H1 (cell line): ENCODE results near the gene ME3. TPM values are rescaled to one million over a fixed set of nuclear protein-coding genes. Genes with fewer than 3 reads are reported as not detected.

Experiments used
- CTCF ChIA-PET: fragments of 300-600 bp; sonication (Branson Sonifier 250); formaldehyde crosslinking; loops from one replicate; lab custom pipeline; 2021; ENCODE audit not compliant: partially characterized antibody; lab: Charles Lee
- POLR2A ChIA-PET: fragments of 300-600 bp; sonication (Branson Sonifier 250); formaldehyde crosslinking; loops from one replicate; lab custom pipeline; 2021; ENCODE audit warnings: inconsistent platforms; ENCODE audit not compliant: partially characterized antibody; lab: Charles Lee
- DNase-seq, 2 experiments: peaks; one replicate each; pipeline versions ENCODE4 v3.0.0 to v3.0.0-alpha.2; 2010 to 2022; ENCODE audit warnings: low spot score in 2 of 2, low read depth in 1 of 2, mixed read lengths in 1 of 2
- FAIRE-seq: peaks from 2 replicates; lab custom pipeline; 2011; peaks lifted over from hg19 to GRCh38; lab: Jason Lieb, UNC
- H2AFZ ChIP-seq: 2 replicates; pipeline ENCODE4 v1.8.1; 2012; ENCODE audit warnings: low read length, inconsistent platforms
- H2AK5ac ChIP-seq: 2 replicates; pipeline ENCODE4 v1.6.1; 2013; ENCODE audit warnings: low read depth, low read length
- H2BK120ac ChIP-seq: replicated peaks from 2 replicates; pipeline ENCODE3; 2013; ENCODE audit warnings: low read depth, low read length, inconsistent platforms
- H2BK12ac ChIP-seq: 2 replicates; pipeline ENCODE4 v1.6.1; 2013; ENCODE audit warnings: low read depth, low read length
- H2BK15ac ChIP-seq: 2 replicates; pipeline ENCODE4 v1.6.1; 2013; ENCODE audit warnings: low read length
- H2BK20ac ChIP-seq: 2 replicates; pipeline ENCODE4 v1.6.1; 2013; ENCODE audit warnings: low read length
- H2BK5ac ChIP-seq: 2 replicates; pipeline ENCODE4 v1.6.1; 2013; ENCODE audit warnings: low read depth, low read length
- H3K14ac ChIP-seq: 2 replicates; pipeline ENCODE4 v1.6.1; 2013; ENCODE audit warnings: inconsistent platforms; ENCODE audit not compliant: insufficient read length
- H3K18ac ChIP-seq: 2 replicates; pipeline ENCODE4 v1.6.1; 2013; ENCODE audit warnings: low read length; ENCODE audit errors: extremely low read depth
- H3K23ac ChIP-seq: 2 replicates; pipeline ENCODE4 v1.6.1; 2013; ENCODE audit warnings: inconsistent platforms; ENCODE audit not compliant: insufficient read length
- H3K23me2 ChIP-seq: 2 replicates; pipeline ENCODE4 v1.6.1; 2013; ENCODE audit warnings: low read depth, low read length
- H3K27ac ChIP-seq: 2 replicates; pipeline ENCODE4 v1.6.1; 2011; ENCODE audit warnings: low read depth, low read length, inconsistent platforms
- H3K27me3 ChIP-seq, 4 experiments: replicated peaks in 1 of 4; 1 replicate in 1 of 4; 2 replicates in 3 of 4; pipeline versions ENCODE4 v1.6.1 to v1.8.1; 2011 to 2013; ENCODE audit warnings: low read length in 3 of 4, mild to moderate bottlenecking in 3 of 4, inconsistent platforms in 2 of 4, mixed read lengths in 2 of 4, moderate library complexity in 1 of 4; ENCODE audit not compliant: control insufficient read depth in 3 of 4, insufficient read depth in 3 of 4; ENCODE audit errors: extremely low read depth in 1 of 4
- H3K36me3 ChIP-seq, 4 experiments: 2 replicates each; pipeline versions ENCODE4 v1.6.1 to v1.8.1; 2011 to 2013; ENCODE audit warnings: mild to moderate bottlenecking in 4 of 4, low read length in 3 of 4, moderate library complexity in 2 of 4, control low read depth in 1 of 4, inconsistent platforms in 1 of 4; ENCODE audit not compliant: insufficient read depth in 4 of 4, control insufficient read depth in 2 of 4
- H3K4ac ChIP-seq: replicated peaks from 2 replicates; pipeline ENCODE3; 2013; ENCODE audit warnings: low read length, low read depth, mixed read lengths, inconsistent platforms; ENCODE audit not compliant: insufficient read length
- H3K4me1 ChIP-seq, 4 experiments: replicated peaks in 1 of 4; 1 replicate in 1 of 4; 2 replicates in 3 of 4; pipeline versions ENCODE4 v1.6.1 to v1.8.1; 2011 to 2013; ENCODE audit warnings: low read length in 3 of 4, inconsistent platforms in 2 of 4, mixed read lengths in 1 of 4; ENCODE audit not compliant: insufficient read depth in 4 of 4, control insufficient read depth in 3 of 4
- H3K4me2 ChIP-seq, 2 experiments: 2 replicates each; pipeline versions ENCODE4 v1.6.1 to v1.8.1; 2011 to 2013; ENCODE audit warnings: low read depth in 2 of 2, low read length in 2 of 2, control low read depth in 1 of 2, inconsistent platforms in 1 of 2, mild to moderate bottlenecking in 1 of 2; ENCODE audit not compliant: insufficient read depth in 1 of 2
- H3K4me3 ChIP-seq, 4 experiments: fragments of 200-600, 300-600 bp in 1 of 4; sonication (generic), shearing (Covaris generic), sonication (Bioruptor Twin) in 1 of 4; 2 replicates each; pipeline versions ENCODE4 v1.5.1 to v1.8.1; 2011 to 2016; ENCODE audit warnings: low read length in 4 of 4, low read depth in 3 of 4, control low read depth in 2 of 4, inconsistent platforms in 2 of 4, mild to moderate bottlenecking in 2 of 4, mixed read lengths in 1 of 4, moderate library complexity in 1 of 4; ENCODE audit not compliant: insufficient read depth in 2 of 4; ENCODE audit errors: extremely low read depth in 1 of 4
- H3K56ac ChIP-seq: replicated peaks from 2 replicates; pipeline ENCODE3; 2013; ENCODE audit warnings: low read depth, mild to moderate bottlenecking, mixed read lengths, low read length, inconsistent platforms; ENCODE audit not compliant: insufficient read length
- H3K79me1 ChIP-seq: 2 replicates; pipeline ENCODE4 v1.6.1; 2013; ENCODE audit warnings: low read depth, low read length, control low read depth
- H3K79me2 ChIP-seq, 2 experiments: 2 replicates each; pipeline versions ENCODE4 v1.6.1 to v1.8.1; 2012 to 2013; ENCODE audit warnings: low read length in 2 of 2, mild to moderate bottlenecking in 2 of 2, inconsistent platforms in 1 of 2; ENCODE audit not compliant: insufficient read depth in 2 of 2, control insufficient read depth in 1 of 2
- H3K9ac ChIP-seq, 4 experiments: replicated peaks in 1 of 4; 1 replicate in 1 of 4; 2 replicates in 3 of 4; pipeline versions ENCODE4 v1.6.1 to v1.8.1; 2011 to 2013; ENCODE audit warnings: low read depth in 3 of 4, low read length in 3 of 4, control low read depth in 2 of 4, mild to moderate bottlenecking in 2 of 4, moderate library complexity in 2 of 4, inconsistent platforms in 1 of 4; ENCODE audit errors: extremely low read depth in 1 of 4
- H3K9me3 ChIP-seq, 2 experiments: 2 replicates each; pipeline versions ENCODE4 v1.6.1 to v1.8.1; 2012 to 2013; ENCODE audit warnings: mild to moderate bottlenecking in 2 of 2, moderate library complexity in 2 of 2, control low read depth in 1 of 2, inconsistent platforms in 1 of 2, low read depth in 1 of 2, low read length in 1 of 2, mixed read lengths in 1 of 2; ENCODE audit not compliant: insufficient read depth in 2 of 2
- H4K20me1 ChIP-seq, 2 experiments: replicated peaks in 1 of 2; 2 replicates each; pipeline versions ENCODE3 to v1.8.1; 2011 to 2013; ENCODE audit warnings: inconsistent platforms in 2 of 2, low read length in 2 of 2, mild to moderate bottlenecking in 1 of 2; ENCODE audit not compliant: insufficient read depth in 2 of 2, control insufficient read depth in 1 of 2
- H4K5ac ChIP-seq: 2 replicates; pipeline ENCODE4 v1.6.1; 2013; ENCODE audit warnings: low read length, low read depth, mixed read lengths, inconsistent platforms; ENCODE audit not compliant: insufficient read length
- H4K8ac ChIP-seq: 2 replicates; pipeline ENCODE4 v1.8.0; 2013; ENCODE audit warnings: mild to moderate bottlenecking, moderate library complexity, low read length, inconsistent platforms; ENCODE audit not compliant: insufficient read depth; ENCODE audit errors: extremely low read depth
- H4K91ac ChIP-seq: replicated peaks from 2 replicates; pipeline ENCODE3; 2013; ENCODE audit warnings: low read length, mixed read lengths, inconsistent platforms; ENCODE audit not compliant: insufficient read length
- BACH1 ChIP-seq: IDR thresholded peaks from 2 replicates; pipeline ENCODE4 v1.6.1; 2012; ENCODE audit warnings: low read length, improper control_type of control experiment
- BCL11A ChIP-seq, 2 experiments: IDR thresholded peaks; one replicate each; pipeline ENCODE4 v1.6.1; 2011; ENCODE audit warnings: low read depth in 2 of 2, low read length in 2 of 2, mild to moderate bottlenecking in 2 of 2
- CREB1 ChIP-seq: IDR thresholded peaks from 2 replicates; pipeline ENCODE4 v1.6.1; 2012; ENCODE audit warnings: inconsistent platforms
- E2F6 ChIP-seq: IDR thresholded peaks from 2 replicates; pipeline ENCODE4 v1.6.1; 2012; ENCODE audit warnings: inconsistent platforms
- EZH2 ChIP-seq: fragments of 200-600 bp; sonication (generic); IDR thresholded peaks from 2 replicates; pipeline ENCODE4 v1.7.1; 2012; ENCODE audit warnings: low read depth, mild to moderate bottlenecking, moderate library complexity, low read length, inconsistent platforms; ENCODE audit not compliant: severe bottlenecking
- GTF2F1 ChIP-seq: IDR thresholded peaks from 2 replicates; pipeline ENCODE4 v1.6.1; 2012; ENCODE audit warnings: low read depth, low read length, improper control_type of control experiment, borderline replicate concordance
- JUN ChIP-seq: IDR thresholded peaks from 2 replicates; pipeline ENCODE4 v1.6.1; 2011; ENCODE audit warnings: low read depth, mild to moderate bottlenecking, improper control_type of control experiment, low read length
- KDM1A ChIP-seq: fragments of 200-600, 300-600 bp; sonication (generic); IDR thresholded peaks from 2 replicates; pipeline ENCODE4 v1.7.1; 2016; ENCODE audit warnings: mild to moderate bottlenecking, low read length, borderline replicate concordance
- KDM5A ChIP-seq: fragments of 200-600 bp; IDR thresholded peaks from 2 replicates; pipeline ENCODE4 v1.7.1; 2012; ENCODE audit warnings: mild to moderate bottlenecking, low read length, inconsistent platforms, mixed read lengths
- SAP30 ChIP-seq: fragments of 300-600 bp; sonication (generic); IDR thresholded peaks from 2 replicates; pipeline ENCODE4 v1.7.1; 2012; ENCODE audit warnings: low read length, moderate library complexity, mild to moderate bottlenecking, inconsistent platforms; ENCODE audit not compliant: insufficient read depth, insufficient replicate concordance
- SIN3A ChIP-seq, 2 experiments: IDR thresholded peaks in 1 of 2; conservative IDR thresholded peaks in 1 of 2; 2 replicates each; pipeline ENCODE4 v1.6.1; 2011 to 2012; ENCODE audit warnings: low read length in 2 of 2, improper control_type of control experiment in 1 of 2, low read depth in 1 of 2, mild to moderate bottlenecking in 1 of 2
- TCF12 ChIP-seq: IDR thresholded peaks from 2 replicates; pipeline ENCODE4 v1.6.1; 2011; ENCODE audit warnings: low read depth, mild to moderate bottlenecking, low read length
- USF2 ChIP-seq: IDR thresholded peaks from 2 replicates; pipeline ENCODE4 v1.6.1; 2011; ENCODE audit warnings: low read length, improper control_type of control experiment
- WGBS, 2 experiments: shearing (Covaris generic) in 1 of 2; methylation state at CpG; one replicate each; pipeline versions ENCODE4 v1.1.6 to v1.1.7; 2013 to 2015; ENCODE audit warnings: low lambda C conversion rate in 2 of 2, mixed read lengths in 2 of 2, inconsistent platforms in 1 of 2, low coverage in 1 of 2, missing lambda C conversion rate in 1 of 2; ENCODE audit not compliant: insufficient replicate concordance in 2 of 2, insufficient coverage in 1 of 2, insufficient read length in 1 of 2; ENCODE audit errors: extremely low coverage in 1 of 2, missing lambda C conversion rate in 1 of 2; 5-methylcytosine and 5-hydroxymethylcytosine counted together
- polyA plus RNA-seq, 7 experiments: library from polyadenylated mRNA; depleted of rRNA in 3 of 7; stranded (reverse) in 5 of 7; unstranded in 2 of 7; fragments of >200 nt in 5 of 7; fragments of 200-250 nt in 2 of 7; gene quantifications; 1 replicate in 5 of 7; 2 replicates in 1 of 7; 4 replicates in 1 of 7; pipeline versions ENCODE4 v1.2.1 to v1.2.3, GENCODE V29; 2011 to 2013; ENCODE audit warnings: missing spikeins in 2 of 7, mixed read lengths in 2 of 7
- total RNA-seq: library from RNA; stranded (reverse); fragmentation: NEBNext Ultra II Directional; extraction: Animal tissue kit (Norgen Biotek cat#: 25700); gene quantifications from 2 replicates; pipeline ENCODE4 v1.2.1, GENCODE V29; 2021

Gene ME3
- total and polyA plus RNA-seq, 2 of the 8 experiments (the other 6 are each of a cell fraction or from before 2014, with no cell fraction given): 1.5 to 2.8 TPM

- H2AFZ ChIP-seq: no peak overlapping the region
- no peaks in the 10 kb centered on the region for H3K79me2 ChIP-seq
- no peak overlapping the region for H3K4me3 ChIP-seq
- no peaks in the 10 kb centered on the region for H3K36me3 ChIP-seq
- POLR2A ChIA-PET: no interaction called here
- FAIRE-seq (no peak), DNase-seq (no peak)
- H2AK5ac ChIP-seq: no peak overlapping the region
- H3K79me1 ChIP-seq: no peaks in the 10 kb centered on the region
- H4K91ac ChIP-seq: no peak overlapping the region
- no peak overlapping the region for H2BK5ac ChIP-seq
- no peak overlapping the region for H3K4ac ChIP-seq
- no peaks in the 10 kb centered on the region for H3K4me1 ChIP-seq
- H4K8ac ChIP-seq: no peak overlapping the region
- H3K9me3 ChIP-seq: no peaks in the 10 kb centered on the region
- no peak overlapping the region for H2BK15ac ChIP-seq
- CTCF ChIA-PET: interaction anchor here (0.6 to 1.8 kb wide), 13 partner anchors 12 to 519 kb away, joined by 3 to 18 read pairs (median 3); no protein-coding TSS in a partner anchor
- H3K27ac ChIP-seq: no peak overlapping the region
- no peaks in the 10 kb centered on the region for H3K23me2 ChIP-seq
- no peak overlapping the region for H3K9ac ChIP-seq
- H3K18ac ChIP-seq: no peak overlapping the region
- no peak overlapping the region for H3K14ac ChIP-seq
- H3K56ac ChIP-seq: no peak overlapping the region
- no peaks in the 10 kb centered on the region for H3K27me3 ChIP-seq
- no peak overlapping the region for H2BK120ac ChIP-seq
- H4K20me1 ChIP-seq: no peaks in the 10 kb centered on the region
- H4K5ac ChIP-seq: no peak overlapping the region
- no peak overlapping the region for H2BK12ac ChIP-seq
- WGBS, 2 experiments: 95 to 100% methylated on average over 1 to 3 of the region's 3 CpGs
- no peak overlapping the region for H3K23ac ChIP-seq
- no peak overlapping the region for H3K4me2 ChIP-seq
- H2BK20ac ChIP-seq: no peak overlapping the region
- no peak for TF ChIP-seq USF2
- TF ChIP-seq GTF2F1: no peak
- no peak for TF ChIP-seq EZH2
- TF ChIP-seq KDM5A: no peak
- TF ChIP-seq BACH1: no peak
- no peak for TF ChIP-seq SAP30
- TF ChIP-seq SIN3A (conservative IDR thresholded peaks at IDR 0.05 in 1 of 2, IDR thresholded peaks at IDR 0.05 in 1 of 2; ENCODE audit: low read depth in 1 of 2, low read length in 2 of 2): no peak
- TF ChIP-seq KDM1A: no peak
- TF ChIP-seq CREB1: no peak
- no peak for TF ChIP-seq JUN
- TF ChIP-seq BCL11A (IDR thresholded peaks at IDR 0.05; ENCODE audit: low read depth in 2 of 2, low read length in 2 of 2): no peak
- TF ChIP-seq TCF12: no peak
- TF ChIP-seq E2F6: no peak
Observed at GRCh38 chr11:86418513-86418912, 253.9 kb downstream of the ME3 start.
